HG02642 (cell line): Measurements from ENCODE around the gene SETBP1.
"Not testable (repeated sequence)": the region's sequence is repeated elsewhere in the genome, so short reads cannot be mapped to it uniquely, and the experiment has no call there.

Experiments used
- ATAC-seq: cut with Tn5 transposase; IDR thresholded peaks from one replicate; pipeline ENCODE4 v1.9.1; 2021; ENCODE audit warnings: mild to moderate bottlenecking; ENCODE audit not compliant: unreplicated experiment, poor library complexity

The SETBP1 gene

DNA sequence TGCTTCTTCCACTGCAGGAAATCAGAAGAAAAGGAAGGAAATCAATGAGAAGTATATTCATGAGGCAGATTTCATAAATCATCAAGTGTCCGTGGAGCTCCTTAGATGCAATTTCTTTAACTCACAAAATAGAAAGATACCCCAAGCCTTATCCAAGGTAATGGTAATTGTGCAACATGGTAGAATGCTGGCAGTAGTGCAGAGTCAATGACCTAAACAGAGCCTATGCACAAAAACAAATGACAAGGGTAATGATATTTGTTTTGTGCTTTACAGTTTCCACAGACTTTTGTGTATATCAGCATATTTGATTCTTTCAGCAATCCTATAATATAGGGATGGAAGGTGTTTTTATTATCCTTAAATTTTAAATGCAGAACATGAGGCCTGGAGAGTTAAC is 102.7 kb downstream of the SETBP1 start:
- no peak for ATAC-seq

GRCh38 chr18:44786257-44786656 is 105.6 kb downstream of the SETBP1 start:
- ATAC-seq: peak; percentile 45

DNA sequence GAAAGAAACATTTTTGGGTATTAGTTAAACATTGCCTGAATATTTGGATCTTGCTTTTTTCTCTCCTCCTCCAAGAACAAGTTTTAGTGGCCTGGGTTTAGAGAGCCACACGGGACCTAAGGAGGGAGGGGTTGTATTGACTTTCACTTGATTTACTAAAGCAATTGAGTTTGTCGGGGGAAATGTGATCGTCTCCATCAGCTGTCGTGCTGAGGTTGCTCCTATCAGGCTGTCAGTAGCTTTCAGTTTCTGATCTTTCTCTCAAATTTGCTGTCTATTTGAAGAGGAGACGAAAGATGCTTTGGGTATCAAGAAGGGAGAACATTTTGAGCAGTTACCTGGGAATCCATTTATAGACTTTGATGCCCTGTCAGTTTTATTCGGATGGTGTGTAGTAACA is 106.0 kb downstream of the SETBP1 start:
- peak; percentile 80 for ATAC-seq

DNA sequence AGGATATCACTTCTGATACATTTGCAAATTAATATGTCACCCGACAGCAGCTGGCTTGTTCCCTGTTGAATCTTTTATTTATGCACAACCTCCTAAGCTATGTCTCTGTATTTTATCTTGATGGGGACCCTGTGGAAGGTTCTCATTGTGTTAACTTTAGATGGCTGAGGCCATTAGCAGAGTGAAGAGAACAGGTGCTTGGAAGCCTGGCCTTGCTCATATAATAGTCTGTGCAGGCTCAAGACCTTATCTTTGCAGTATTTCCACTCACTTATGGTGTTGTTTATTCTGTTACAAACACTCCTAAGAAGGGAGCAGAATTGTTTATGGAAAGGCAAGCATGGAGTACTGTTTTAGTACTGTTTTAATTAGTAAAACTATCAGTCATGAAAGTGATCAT is 107.6 kb downstream of the SETBP1 start:
- no peak for ATAC-seq

DNA sequence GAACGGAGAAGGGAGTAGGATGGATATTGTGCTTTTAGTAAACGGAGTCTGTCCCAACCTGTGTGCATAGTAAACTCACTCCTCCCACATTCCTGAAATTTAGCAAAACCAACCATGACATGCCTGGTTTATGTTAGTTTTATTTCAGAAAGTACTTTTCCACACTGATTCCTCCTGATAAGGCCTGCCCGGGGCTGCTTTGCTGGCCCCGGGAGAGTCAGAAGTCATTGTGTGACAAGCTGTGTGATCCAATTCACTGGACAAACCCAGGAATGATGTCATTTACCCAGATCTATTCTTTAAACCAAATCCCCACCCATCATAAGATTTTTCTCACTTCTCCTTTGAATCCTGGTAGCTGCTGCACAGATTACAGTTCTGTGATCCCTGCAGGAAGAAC is 109.0 kb downstream of the SETBP1 start:
- ATAC-seq: no peak

- no peak for ATAC-seq
Observed at GRCh38 chr18:44790860-44791259, 110.2 kb downstream of the SETBP1 start.

DNA sequence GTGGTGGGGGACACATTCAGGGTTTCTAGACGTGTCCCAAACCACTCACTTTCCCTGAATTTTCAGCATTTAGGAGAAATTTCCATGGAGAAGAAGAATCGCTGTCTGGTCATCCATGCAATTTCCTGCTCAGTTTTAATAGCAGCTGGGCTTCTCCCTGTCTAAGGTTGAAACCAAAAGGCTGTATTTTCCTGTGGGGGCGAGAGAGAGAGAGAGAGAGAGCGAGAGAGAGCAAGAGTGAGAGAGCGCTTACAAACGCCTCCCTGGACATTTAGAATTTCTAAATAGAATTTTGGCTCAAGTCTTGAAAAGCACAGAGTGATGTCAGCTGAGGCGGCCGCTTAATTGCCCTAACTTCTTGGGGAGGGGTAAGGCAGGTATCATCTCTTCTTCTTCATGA is 110.8 kb downstream of the SETBP1 start:
- ATAC-seq: no peak

GRCh38 chr18:44792456-44793061 is 111.9 kb downstream of the SETBP1 start:
- ATAC-seq: no peak

DNA sequence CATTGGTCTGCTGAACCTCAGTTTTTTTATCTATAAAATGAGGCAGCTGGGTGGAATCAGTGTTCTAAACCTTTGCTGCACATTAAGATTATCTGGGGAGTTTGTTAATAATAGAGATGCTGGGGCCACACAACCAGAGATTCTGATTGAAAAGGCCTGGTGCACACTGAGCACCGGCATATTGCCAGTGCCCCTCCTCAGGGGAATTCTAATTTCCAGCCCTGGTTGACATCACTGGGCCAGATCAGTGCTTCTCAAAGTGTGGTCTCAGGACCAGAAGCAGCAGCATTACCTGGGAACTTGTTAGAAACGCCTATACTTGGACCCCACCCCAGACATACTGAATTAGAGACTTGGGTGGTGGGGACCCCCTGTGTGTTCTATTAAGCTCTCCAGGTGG is 112.5 kb downstream of the SETBP1 start:
- ATAC-seq: no peak

- ATAC-seq: no peak
Observed at GRCh38 chr18:44793685-44794084, 113.0 kb downstream of the SETBP1 start.

GRCh38 chr18:44795241-44795640 is 114.6 kb downstream of the SETBP1 start:
- no peak for ATAC-seq

- no peak for ATAC-seq
Observed at GRCh38 chr18:44796429-44797428, 116.0 kb downstream of the SETBP1 start.

DNA sequence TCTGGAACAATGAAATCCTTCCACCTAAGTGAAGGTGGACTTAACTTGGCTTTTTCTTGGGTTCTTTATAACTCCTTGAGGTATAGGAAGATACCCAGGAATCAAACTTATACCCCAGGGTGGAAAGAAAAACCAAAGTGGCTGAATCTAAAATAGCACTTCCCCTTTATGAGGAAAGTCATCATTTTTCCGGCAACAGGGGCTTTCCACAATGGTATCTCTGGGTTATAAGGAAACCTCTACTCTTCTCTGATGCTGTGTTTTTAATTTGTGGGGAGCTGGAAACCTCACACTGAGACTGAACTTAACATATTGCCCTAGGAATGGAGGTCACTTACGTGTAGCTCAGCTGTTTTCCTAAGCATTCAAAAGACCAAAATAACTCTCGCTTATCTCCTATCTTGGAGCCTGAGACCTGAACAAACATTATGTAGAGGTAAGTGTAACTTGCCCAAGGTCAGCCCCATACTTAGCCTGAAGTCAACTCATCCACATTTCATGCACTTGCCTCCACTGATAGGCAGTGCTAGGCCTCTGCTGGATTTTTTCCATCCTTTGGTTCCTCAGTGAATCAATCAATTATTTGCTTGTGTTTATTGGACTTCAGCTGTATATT is 117.9 kb downstream of the SETBP1 start:
- ATAC-seq: no peak

- ATAC-seq: peak; percentile 41
Observed at GRCh38 chr18:44799382-44799906, 118.8 kb downstream of the SETBP1 start.

GRCh38 chr18:44799907-44800421 is 119.3 kb downstream of the SETBP1 start:
- ATAC-seq: peak; percentile 65

- ATAC-seq: not testable (repeated sequence)
Observed at GRCh38 chr18:44800766-44801165, 120.1 kb downstream of the SETBP1 start.

GRCh38 chr18:44801781-44802180 is 121.1 kb downstream of the SETBP1 start:
- ATAC-seq: no peak

DNA sequence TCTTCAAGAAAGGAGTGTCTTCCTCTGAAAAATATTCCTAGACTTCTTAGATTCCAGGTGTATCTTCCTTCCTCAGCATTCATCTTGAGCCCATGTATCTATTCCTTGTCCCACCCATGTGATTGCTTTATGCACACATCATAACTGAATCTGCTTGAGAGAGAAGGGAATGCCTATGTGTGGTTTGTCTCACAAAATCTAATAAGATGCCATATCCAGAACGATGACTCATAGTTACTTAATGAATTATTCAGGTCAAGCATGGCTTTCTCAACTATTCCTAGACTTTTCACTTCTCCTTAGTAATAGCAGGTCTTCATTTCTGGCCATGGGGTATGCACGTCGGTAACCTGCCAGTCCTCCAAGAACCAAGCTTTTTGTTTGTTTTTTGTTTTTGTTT is 121.8 kb downstream of the SETBP1 start:
- no peak for ATAC-seq

GRCh38 chr18:44803019-44803650 is 122.4 kb downstream of the SETBP1 start:
- ATAC-seq: no peak

- no peak for ATAC-seq
Observed at GRCh38 chr18:44804033-44804432, 123.3 kb downstream of the SETBP1 start.
